GM21619 (cell line): ENCODE results near the gene MTUS2.

Source experiments
- ATAC-seq: cut with Tn5 transposase; IDR thresholded peaks from one replicate; pipeline ENCODE4 v1.9.1; 2021; ENCODE audit not compliant: unreplicated experiment

The MTUS2 gene

DNA sequence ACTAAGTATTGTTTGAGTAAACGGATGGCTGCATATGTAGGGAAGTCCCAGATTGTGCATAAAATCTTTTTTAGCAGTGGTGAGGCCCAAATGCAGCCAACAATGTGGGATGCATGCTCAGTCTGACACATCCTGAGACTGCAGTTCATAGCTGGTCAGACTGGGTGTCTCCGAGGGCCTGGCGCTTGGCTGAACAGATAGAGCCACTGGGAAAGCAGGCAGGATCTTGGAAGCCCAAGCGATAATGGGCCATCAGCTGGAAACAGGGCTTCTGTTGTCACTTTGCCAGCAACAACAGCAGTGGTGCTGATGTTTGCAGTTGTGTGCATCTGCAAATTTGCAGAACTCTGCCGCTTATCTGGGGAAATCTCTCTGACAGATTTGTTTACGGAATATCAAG, 36.1 kb downstream of the MTUS2 start:
- no peak for ATAC-seq

DNA sequence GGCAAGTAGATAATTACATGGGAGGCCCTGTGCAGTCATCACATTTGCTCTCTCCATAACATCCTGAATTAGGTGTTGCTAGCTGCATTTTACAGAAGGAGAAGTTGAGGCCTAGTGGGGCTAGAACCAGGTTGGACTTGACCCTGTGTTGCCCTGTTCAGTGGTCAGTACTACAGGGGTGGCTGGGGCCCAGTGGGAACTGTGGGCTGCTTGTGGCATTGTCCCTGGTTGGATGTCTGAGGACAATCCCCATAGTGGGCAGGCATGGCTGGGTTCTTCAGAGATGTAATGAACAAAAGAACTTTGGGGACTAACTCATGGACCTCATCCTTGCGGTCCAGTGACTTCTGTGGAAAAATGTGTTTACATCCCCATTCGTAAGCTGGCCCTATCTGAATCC, 38.9 kb downstream of the MTUS2 start:
- ATAC-seq, result no peak

DNA sequence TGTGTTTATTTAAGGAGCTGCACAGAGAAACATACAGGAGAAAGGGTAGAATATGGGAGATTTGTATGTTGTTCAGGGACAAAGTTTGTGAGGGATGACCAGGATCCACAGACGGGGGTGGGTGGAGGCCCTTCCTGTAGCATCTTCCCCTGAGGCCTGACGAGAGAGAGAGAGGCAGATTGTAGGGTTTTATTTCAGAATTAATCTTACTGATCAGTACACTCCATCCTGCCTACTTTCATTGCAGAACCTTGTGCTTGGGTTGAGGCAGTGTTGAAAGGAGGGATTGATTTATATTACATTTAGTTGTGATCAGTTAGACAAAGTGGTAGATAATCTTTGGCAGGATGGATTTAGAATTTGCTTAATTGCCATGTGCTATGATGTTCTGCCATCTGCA, 39.6 kb downstream of the MTUS2 start:
- no peak for ATAC-seq

- no peak for ATAC-seq
Observed at GRCh38 chr13:28864544-28864943, 44.4 kb downstream of the MTUS2 start.

DNA sequence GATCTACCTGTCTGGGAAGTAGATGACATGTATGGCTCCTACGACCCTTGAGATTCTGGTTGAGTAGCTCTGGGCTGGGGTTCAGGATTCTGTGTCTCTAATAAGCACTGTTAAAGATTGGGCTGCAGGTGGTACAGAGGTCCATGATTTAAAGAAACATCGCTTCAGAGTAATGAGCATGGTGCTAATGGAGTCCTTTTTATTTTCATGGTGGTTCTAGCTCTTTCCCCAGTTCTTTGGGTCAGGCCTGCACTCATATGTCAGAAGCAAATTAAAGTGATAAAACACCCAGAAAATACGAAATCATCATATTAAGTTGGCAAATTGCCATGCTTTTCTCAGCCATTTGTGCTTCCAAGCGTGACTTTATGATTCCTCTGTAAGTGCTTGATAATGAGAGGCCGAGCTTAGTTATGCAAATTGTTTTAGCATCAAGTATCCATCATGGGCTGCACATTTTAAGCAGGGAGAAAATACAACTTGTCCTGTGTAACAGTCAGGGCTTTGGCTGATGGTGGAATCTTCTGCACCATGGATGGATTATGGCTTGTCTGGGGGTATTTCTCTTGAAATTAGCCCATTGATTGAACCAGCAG, 45.1 kb downstream of the MTUS2 start:
- no peak for ATAC-seq

DNA sequence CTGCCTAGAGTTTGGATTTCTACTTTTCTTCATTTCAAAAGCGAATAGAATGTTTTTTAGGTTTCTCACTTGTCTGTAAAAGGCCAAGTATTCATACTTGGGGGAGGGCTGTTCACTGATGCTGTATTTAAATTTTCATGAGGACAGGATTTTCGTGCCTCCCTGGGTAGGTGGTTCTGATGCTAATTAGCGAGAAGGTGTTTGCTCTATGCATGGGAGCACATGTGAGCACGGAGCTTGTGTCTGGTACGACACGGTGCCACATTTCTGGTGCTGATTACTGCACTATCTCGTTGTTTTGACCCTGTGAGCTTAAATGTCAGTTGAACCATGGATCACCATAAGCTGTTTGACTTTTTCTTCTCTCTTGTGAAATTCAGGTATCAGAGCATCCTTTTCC, 45.8 kb downstream of the MTUS2 start:
- ATAC-seq, result no peak

GRCh38 chr13:28866932-28867331, 46.8 kb downstream of the MTUS2 start:
- no peak for ATAC-seq

DNA sequence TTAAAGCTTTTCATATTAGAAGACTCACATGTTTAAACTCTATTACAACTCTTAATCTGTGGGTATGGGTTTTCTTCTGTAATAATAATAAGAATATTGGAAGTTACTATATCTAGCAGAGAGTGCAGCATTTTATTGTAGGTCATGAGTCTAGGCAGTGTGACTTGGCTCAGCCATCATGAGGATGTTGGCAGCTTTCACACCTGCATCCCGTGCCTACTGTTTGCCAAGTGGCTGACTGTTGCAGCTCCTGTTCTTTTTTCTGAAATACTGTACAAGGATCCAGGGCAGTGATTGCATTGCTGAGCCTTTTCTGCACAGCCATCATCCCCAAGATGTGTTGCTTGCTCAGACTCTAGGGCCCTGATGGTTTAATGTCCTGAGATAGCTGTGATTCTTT, 47.4 kb downstream of the MTUS2 start:
- no peak for ATAC-seq

DNA sequence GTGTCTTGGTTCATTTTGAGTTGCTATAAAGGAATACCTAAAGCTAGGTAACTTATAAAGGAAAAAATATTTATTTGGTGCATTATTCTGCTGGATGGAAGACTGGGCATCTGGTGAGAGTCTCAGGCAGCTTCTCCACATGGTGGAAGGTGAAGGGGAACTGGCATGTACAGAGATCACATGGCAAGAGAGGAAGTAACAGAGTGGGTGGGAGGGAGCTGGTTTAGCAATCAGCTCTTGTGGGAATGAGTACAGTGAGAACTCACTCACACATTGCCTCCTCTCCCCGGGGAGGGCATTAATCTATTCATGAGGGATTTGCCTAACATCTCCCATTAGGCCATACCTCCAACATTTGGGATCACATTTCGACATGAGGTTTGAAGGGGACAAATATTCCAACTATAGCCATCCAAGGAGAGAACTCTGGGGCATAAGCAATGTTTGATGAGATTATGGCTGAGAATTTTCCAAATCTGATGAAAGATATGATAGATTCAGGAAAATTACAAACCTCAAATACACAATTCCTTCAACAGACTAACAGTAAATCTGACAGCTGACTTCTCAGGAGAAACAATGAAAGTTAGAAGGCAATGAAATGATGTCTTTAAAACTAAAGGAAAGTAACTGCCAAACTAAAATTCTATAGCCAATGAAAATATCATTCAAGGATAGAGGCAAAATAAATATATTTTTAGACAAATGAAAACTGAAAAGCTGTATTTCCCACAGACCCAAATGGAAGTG, 52.5 kb downstream of the MTUS2 start:
- no peak for ATAC-seq

GRCh38 chr13:28875846-28876615, 55.9 kb downstream of the MTUS2 start:
- no peak for ATAC-seq

DNA sequence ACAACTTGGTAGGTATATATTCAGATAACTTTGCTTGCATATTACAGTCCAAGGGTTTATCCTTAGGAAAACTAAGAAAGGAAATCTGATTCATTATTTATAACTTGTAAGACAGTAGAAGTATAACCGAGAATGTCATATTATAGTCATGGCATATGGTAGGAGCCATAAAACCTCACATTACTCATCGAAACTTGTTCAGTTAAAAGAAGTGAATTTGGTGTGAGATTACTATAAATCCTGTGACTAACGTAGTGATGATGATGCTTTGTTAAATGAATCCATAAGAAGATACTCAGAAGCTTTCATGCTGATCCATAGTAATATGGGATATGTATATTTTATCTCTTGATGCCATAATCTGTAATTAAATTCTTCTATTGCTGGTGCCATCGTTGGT, 57.3 kb downstream of the MTUS2 start:
- no peak for ATAC-seq

GRCh38 chr13:28885181-28885580, 65.0 kb downstream of the MTUS2 start:
- ATAC-seq, result no peak

GRCh38 chr13:28889086-28889732, 69.1 kb downstream of the MTUS2 start:
- no peak for ATAC-seq

DNA sequence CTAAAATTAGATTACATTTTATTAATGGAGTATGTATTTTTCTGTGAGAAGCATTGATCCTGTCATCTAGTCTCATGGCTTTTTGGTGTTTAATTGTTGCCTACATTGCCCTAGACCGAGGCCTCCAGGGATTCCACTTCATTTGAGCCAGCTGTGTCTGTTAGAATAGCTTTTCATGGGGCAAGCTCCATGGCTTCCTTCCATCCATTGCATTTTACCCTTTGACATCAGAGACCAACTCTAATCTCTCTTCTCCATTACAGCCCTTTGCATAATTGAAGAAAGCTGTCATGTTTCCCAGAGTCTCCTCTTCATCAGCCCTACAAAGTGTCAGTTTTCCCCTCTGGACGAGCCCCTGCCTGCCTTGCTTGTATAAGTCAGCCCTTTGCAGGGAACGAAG, 70.6 kb downstream of the MTUS2 start:
- no peak for ATAC-seq

DNA sequence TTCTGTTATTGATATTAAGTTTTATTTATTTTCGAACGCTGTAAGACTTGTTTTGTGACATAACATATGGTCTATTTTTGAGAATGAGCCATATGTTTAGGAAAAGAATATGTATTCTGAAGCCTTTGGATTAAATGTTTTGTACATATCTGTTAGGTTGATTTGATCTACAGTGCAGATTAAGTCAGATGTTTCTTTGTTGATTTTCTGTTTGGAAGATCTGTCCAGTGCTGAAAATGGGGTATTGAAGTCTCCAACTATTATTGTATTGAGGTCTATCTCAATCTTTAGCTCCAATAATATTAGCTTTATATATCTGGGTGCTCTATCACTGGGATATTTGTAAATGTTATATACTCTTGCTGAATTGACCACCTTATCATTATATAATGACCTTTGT, 97.9 kb downstream of the MTUS2 start:
- no peak for ATAC-seq

DNA sequence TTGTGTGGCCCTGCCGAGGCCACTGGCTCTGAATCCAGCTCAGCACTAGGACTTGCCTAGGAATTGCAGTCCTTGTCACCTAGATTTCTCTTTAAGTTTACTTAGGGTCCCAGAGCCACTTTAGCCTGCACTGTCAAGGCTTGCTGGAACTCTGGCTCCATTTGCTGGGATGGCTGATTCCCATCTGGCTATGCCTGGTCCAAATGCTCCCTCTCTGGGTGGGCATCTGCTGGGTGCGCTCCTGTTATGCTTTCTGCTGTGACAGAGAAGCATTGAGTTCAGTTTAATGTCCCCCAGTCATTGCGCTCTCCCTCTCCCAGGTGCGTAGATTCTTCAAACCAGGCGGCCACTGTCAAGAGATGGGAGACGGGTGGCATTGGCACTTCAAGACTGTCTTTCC, 102.2 kb downstream of the MTUS2 start:
- no peak for ATAC-seq

DNA sequence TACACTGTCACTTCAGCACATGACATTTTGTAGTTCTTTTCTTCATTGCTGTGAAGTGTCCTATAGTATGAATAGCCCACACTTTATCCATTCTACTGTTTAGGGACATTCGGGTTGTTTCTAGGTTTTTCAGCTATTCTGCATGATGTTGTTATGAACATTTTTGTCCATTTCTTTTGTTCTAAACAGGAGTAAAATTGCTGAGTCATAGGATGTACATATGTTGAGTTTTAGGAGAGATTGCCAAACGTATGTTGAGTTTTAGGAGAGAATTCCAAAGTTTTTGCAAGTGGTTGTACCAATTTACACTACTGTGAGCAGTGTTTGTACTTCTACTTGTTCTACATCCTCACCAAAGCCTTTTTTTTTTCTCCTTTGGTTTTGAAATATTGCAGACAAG, 115.0 kb downstream of the MTUS2 start:
- no peak for ATAC-seq

DNA sequence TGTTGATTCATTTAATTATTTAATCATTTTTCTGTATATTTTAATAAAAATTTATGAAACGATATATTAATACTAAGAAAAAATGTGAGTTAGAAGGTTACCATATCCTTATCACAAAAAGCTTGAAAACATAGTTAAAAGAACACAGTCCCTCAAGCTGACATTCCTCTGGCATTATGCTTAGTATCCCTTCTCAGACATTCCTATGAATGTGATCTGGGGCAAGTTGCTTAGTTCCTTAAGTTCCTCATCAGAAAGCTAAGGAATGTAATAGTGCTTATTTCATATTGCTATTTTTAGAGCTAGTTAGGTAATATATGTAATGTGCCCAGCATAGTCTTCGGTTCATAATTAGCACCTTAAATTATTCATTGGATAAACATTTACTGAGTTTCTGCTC, 122.8 kb downstream of the MTUS2 start:
- no peak for ATAC-seq

- no peak for ATAC-seq
Observed at GRCh38 chr13:28953714-28954418, 133.7 kb downstream of the MTUS2 start.

GRCh38 chr13:28954419-28954725, 134.2 kb downstream of the MTUS2 start:
- ATAC-seq, result no peak

DNA sequence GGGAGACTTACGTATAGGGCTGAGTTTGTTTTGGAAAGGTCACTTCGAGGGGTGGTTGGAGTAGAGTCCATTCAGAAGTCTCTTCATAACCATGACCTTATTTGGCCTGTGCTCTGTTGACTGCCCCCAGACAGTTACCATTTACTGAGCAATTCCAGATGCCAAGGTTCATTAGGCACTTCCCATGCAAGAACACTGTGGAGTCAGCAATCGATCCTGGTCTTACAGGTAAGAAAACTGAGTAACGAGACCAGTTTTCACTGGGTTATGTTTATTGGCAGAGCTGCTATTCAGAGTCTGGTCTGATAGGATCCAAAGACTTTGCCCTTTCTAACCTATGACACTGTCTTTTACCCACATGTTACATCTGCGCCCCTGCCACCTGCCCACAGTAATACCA, 134.7 kb downstream of the MTUS2 start:
- no peak for ATAC-seq
